Activated T-helper 1 cell treated with Interleukin-2 at 50 U/mL for 16 hours (primary cell): ENCODE data around the gene TLL2.

Experiments
- DNase-seq: peaks from one replicate; pipeline ENCODE4 v3.0.0-alpha.2; 2020; ENCODE audit warnings: low read depth

The TLL2 gene

GRCh38 chr10:96463562-96463961 is 50.2 kb downstream of the TLL2 start:
- no peak for DNase-seq

DNA sequence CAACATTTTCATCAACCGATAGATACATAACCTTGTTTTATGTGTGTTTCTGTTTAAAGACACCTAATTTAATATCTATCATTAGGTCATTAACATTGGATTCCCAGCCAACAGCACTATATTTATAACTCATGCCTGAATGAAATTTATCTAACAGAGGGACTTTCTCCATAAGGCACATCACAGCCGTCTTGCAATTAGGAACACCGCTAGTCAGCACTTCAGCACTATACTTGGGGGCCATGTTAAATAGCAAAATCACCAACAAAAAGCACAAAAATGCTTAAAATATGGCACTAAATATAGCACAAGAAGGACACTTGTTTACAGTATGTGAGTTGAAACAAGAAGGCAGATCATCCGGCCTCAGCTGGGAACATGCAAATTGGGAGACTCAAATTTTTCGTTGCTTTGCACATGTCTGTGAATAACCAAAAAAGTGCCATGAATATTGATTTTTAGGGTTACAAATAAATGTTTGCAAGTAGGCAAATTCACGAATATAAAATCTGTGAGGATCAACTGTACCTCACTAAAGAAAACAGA is 51.0 kb downstream of the TLL2 start:
- DNase-seq, result no peak

- DNase-seq, result no peak
Observed at GRCh38 chr10:96460316-96460715, 53.4 kb downstream of the TLL2 start.

DNA sequence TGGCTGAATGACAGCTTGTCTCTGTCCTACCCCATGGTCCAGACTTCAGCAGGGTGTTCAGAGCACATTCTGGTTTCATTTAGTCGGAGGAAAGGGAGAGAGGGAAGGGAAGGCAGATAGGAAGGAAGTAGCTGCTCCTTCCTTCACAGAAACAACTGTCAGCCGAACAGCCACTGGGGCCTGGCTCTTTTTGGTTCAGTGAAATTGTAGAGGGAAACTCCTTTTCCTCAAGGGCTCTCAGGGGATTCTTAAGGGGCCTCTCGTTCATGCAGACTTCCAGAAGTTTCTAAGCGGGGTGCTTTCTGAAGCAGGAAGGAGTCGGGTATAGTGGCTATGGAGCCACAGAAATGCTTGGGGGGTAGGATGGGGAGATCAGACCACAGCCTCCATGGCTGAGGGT is 56.4 kb downstream of the TLL2 start:
- no peak for DNase-seq

- DNase-seq, result no peak
Observed at GRCh38 chr10:96456296-96456840, 57.4 kb downstream of the TLL2 start.

DNA sequence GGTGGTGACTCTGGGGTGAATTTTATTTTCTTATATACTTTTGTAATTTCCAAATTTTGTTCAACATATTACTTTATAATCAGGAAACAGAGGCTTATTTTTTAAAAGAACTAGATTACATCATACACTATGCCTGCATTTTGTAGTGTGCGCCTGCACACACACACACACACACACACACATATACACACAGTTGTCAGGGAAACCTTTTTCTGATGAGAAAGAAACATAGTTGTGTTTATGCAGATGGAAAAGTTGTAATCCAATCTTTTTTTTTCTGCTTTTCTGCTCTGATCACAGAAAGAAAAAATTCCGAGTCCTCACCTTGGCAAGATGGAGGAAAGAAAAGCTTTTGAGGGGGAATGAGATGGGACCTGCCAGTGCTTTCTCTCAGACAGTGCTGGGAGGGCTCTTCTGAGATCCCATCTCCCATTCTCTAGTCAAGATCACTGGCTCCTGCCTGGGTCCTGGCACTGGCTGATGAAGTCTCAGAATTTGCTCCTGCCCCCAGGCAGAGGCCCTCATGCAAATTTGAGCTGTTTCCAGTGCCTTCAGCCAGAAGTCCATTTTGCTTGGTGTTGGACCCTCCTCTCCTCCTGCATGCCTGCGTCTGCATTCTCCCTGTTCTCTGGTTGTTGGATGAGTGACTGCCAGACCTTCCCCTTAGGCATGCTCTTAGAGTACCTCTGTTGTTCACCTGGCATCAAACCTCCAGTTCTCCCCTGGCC is 59.7 kb downstream of the TLL2 start:
- no peak for DNase-seq

DNA sequence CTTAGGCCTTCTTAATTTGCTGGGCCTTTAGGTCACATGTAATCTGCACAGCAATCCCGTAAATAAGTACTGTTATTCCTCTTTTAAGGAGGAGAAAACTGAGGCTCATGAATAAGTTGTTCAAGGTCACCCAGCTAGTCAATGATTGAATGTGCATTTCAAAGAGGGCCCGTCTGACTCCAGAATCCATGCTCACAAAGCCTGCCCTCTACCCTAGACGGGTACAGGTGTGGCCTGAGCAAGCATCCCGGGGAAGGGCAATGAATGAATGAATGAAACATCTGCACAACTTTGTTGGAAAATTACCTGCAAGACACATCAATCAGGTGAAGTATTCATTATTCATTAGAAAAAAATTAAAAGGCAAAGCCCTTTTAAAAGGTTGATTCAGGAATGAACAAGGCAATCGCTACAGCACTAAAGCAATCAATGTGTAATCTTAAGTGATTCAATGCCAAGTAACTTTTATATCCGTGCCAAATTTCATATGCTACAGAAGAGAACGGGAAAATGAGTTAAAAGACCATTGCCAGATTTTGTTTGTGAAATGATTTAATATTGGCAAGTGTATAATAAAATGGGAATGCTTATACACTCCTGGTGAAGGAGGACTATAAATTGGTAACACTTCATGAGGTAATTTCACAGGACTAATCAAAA is 61.1 kb downstream of the TLL2 start:
- no peak for DNase-seq

DNA sequence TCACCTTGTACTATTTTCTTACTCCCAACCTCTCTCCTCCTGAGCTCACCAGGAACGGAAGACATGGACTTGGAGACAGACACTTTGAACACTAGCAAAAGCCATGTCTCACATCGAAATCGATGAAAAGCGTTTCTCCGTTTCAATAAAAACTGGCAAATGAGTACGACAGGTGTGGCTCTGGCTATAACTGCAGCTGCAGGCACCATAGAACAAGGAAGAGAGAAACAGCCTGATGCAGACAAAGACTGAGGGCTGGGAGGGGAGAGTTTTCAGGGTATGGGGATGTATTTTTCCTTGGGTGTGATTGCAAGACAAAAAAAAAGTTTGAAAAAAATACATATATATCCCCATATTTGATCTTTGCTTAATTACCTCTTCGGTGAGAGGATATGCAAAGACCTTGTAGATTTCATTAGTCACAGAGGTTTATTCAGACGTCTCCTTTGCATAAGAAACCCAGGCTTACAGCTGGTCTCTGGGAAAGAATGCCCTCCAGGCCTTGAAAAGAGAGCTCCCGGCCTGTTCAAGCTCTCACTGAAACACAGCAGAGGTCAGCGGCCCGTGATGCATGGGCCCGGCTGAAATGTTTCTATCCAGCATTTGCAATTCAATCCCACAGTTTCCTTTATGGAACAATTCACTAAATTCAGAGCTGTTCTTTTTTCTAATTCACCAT is 63.1 kb downstream of the TLL2 start:
- no peak for DNase-seq

DNA sequence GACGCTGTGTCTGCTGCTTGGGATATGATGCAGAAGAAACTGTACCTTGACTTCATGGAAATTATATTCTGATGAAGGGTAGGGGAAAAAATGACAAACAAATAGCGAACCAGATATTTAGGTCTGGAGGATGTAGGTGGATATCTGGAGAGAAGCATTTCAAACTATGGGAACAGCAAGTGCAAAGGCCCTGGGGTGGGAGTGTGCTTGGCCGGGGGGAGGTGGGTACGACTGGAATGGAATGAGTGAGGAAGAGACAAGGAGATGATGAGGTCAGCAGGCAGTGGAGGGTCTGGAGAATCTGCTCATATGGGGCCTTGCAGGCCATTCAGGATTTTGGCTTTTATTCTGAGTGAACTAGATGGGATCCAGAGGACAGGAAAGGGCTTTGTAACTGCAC is 65.2 kb downstream of the TLL2 start:
- DNase-seq, result no peak

DNA sequence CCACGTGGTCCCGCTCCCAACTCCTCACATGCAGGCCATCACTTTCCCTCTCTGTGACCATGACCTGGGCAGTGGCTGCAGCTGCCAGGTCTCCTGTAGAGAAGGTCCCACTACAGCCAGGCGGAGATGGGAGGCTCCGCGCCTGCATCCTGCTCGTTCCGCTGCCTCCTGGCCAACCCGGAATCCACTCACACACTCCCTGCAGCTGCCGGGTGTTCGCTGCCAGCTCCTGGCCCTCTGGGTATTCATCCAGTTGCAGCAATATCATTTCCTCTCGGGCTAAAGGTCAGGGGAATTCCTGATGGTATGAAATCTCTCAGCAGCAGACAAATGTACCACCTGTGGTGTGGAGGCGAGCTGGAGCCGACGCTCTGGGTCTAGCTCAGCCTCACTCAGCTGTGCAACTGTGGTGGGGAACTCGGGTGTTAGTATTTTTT is 65.7 kb downstream of the TLL2 start:
- DNase-seq, result no peak

GRCh38 chr10:96446966-96447596 is 66.6 kb downstream of the TLL2 start:
- DNase-seq, result no peak

GRCh38 chr10:96441987-96442643 is 71.6 kb downstream of the TLL2 start:
- no peak for DNase-seq

DNA sequence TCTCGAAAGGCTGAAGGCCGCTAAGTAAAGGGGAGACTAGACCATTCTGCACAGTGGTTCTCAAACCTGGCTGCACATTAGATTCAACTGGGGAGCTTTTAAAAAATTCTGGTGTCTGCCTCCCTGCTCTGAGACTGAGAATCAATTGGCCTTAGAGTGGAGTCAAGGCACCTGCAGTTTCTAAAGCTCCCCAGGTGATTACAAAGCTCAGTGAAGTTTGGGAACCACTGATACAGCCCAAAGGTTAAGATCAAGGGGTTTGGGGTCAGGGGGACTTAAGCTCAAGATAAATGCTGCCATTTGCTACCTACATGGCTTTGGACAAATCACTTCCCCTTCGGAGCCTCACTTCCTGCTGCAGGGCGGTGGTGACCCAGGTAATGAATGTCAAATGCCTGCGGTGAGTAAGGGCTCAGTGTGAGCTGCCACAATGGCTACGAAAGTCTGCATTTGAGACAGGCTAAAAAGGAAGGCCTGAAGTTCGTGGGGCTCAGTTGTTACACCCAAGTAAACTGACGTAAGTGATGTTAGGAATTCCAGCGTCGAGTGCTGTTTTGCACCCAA is 72.3 kb downstream of the TLL2 start:
- DNase-seq, result no peak

GRCh38 chr10:96440361-96441292 is 73.1 kb downstream of the TLL2 start:
- no peak for DNase-seq

DNA sequence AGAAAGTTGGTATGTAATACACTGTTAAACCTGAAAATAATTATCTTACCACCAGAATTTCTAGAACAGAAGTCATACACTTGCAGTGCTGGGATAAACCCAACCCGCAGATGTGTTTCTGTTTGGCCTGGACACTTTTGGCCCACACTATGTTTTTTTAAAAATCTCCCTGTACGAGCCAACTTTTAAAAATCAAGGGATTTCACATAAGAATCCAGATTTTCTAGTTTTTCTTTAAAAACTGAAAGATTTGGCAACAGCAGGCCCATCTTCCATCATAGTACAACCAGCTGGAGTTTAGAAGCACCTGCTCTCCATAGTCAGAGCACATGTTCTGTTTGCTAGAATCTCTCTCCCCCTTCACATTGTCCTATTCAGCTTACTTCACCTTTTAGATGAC is 74.0 kb downstream of the TLL2 start:
- DNase-seq, result no peak

DNA sequence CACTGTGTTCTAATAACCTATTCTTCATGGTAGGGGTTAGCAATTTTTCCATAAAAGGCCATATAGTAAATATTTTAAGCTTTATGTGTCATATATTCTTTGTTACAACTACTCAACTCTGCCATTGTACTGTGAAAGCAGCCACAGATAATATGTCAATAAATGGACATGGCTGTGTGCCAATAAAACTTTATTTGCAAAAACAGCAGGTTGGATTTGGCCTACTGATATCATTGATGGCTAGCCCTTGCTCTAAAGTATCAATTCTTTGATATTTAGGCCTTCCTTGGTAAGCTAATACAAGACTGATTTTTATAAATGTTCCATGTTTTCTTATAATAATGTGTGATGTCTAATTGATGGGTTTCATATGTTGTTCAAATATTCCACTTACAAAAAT is 77.7 kb downstream of the TLL2 start:
- DNase-seq, result no peak

DNA sequence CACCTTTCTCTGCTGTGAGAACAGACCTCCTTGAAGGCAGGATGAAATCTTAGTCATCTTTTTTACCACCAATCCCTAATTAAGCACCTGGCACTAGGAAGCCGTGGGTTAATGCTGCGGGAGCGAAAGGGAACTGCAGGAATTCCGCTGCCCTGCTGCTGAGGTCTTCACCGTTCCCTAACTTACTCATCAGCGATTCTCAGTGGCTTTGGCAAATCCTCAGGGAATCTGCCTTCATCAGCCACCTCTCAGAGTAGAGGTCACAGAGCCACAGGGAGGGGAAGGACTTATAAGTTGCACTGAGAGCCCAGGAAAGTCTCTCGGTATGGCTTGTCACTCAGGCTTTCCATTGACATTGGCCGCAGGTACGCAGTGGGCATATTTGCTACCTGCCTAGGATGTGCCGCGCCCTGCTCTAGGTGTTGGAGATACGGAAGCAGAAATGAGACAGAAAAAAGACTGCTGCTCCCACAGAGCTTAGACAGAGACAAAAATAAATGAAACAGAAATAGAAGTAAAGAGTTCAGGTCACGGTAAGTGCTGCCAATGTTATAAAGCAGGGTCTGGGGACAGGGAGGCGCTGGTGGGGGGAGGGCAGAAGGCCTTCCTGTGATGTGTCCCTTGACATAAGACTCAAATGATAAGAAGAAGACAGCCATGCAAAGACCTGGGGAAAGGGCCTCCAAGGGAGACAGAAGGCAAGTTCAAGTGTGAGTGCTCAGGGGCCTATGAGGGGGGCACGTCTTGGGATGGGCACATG is 82.3 kb downstream of the TLL2 start:
- DNase-seq, result no peak

GRCh38 chr10:96427291-96427690 is 86.4 kb downstream of the TLL2 start:
- no peak for DNase-seq

GRCh38 chr10:96422525-96422924 is 91.2 kb downstream of the TLL2 start:
- no peak for DNase-seq
